ENCODE measurements around the gene SIGLEC7. TPM values are rescaled to one million over a fixed set of nuclear protein-coding genes. Genes with fewer than 3 reads are reported as not detected.

SIGLEC7 gene
- total and polyA plus RNA-seq, 2 experiments from 2014 or later = not detected

DNA sequence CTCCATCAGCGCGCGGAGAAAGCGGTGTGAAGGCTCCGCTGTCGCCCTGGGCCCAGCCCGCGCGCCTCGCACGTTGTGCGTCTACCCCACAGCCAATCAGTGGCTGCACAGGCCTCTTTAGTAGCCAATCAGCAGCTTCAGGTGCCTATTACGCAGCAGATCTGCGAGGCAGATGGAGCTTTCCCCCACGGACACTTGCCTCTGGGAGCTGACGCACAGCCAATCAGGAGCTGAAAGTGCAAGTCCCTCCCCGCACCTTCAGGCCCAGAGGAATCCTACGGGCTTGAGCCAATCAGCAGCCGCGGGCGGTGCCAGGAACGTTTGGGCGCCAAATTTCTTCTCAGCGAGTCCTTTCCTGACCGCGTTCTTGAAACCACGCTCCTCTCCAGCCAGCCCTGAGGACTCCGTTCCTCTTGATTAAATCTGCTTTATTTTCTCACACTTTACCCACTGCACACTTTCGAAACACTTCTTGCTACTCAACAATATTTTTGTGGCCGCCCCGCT lies 39.9 kb downstream of the SIGLEC7 start:
- Histone ChIP-seq H3K27me3 (no peaks in the 10 kb centered on the region), H3K4me1 (ENCODE audit: low read depth) (no peaks in the 10 kb centered on the region), H3K4me3 (no peak overlapping the region), H3K27ac (no peak overlapping the region), H3K36me3 (no peaks in the 10 kb centered on the region), H3K9me3 (ENCODE audit: low read depth) (no peaks in the 10 kb centered on the region)
- TF ChIP-seq, protein P1, sequence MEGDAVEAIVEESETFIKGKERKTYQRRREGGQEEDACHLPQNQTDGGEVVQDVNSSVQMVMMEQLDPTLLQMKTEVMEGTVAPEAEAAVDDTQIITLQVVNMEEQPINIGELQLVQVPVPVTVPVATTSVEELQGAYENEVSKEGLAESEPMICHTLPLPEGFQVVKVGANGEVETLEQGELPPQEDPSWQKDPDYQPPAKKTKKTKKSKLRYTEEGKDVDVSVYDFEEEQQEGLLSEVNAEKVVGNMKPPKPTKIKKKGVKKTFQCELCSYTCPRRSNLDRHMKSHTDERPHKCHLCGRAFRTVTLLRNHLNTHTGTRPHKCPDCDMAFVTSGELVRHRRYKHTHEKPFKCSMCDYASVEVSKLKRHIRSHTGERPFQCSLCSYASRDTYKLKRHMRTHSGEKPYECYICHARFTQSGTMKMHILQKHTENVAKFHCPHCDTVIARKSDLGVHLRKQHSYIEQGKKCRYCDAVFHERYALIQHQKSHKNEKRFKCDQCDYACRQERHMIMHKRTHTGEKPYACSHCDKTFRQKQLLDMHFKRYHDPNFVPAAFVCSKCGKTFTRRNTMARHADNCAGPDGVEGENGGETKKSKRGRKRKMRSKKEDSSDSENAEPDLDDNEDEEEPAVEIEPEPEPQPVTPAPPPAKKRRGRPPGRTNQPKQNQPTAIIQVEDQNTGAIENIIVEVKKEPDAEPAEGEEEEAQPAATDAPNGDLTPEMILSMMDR (IDR thresholded peaks at IDR 0.05; ENCODE audit: low read depth, low read length) = no peak
- peak in 1 of 2 donors; percentile 5 for DNase-seq (ENCODE audit: low read depth in 1 of 2, low spot score in 1 of 2)

GRCh38 chr19:51183629-51184028 lies 41.5 kb downstream of the SIGLEC7 start:
- H3K9me3 ChIP-seq (ENCODE audit: low read depth) = no peaks in the 10 kb centered on the region
- H3K27ac ChIP-seq = no peak overlapping the region
- TF ChIP-seq, protein P1 (IDR thresholded peaks at IDR 0.05; ENCODE audit: low read depth, low read length) = no peak
- no peaks in the 10 kb centered on the region for H3K36me3 ChIP-seq
- H3K4me1 ChIP-seq (ENCODE audit: low read depth) = no peaks in the 10 kb centered on the region
- no peaks in the 10 kb centered on the region for H3K27me3 ChIP-seq
- no peak for DNase-seq (ENCODE audit: low read depth in 1 of 2, low spot score in 1 of 2)
- no peak overlapping the region for H3K4me3 ChIP-seq

DNA sequence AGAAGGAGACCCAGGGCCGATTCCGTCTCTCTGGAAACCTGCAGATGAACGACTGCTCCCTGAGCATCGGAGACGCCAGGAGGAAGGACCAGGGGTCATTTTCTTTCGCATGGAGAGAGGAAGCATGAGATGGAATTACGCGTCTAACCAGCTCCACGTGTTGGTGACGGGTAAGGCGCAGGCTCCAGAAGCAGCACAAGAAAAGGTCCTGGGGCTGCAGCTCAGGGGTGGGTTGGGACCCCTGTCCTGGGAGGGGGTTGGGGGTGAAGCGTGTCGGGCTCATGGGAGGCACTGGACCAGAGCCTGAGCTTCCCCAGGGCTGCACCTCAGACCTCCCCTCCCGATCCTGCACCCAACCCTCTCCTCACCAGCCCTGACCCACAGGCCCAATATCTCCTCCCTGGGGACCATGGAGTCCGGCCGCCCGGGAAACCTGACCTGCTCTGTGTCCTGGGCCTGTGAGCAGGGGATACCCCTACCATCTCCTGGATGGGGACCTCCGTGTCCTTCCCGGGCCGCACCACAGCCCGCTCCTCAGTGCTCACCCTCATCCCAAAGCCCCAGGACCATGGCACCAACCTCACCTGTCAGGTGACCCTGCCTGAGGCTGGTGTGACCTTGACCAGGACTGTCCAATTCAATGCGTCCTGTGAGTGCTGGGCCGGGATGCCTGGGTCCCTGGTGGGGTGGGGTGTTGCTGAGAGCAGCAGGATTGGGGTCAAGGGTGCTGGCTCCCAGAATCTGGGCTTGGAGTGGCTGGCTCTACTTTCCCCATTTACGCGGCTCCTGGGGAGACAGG lies 43.2 kb downstream of the SIGLEC7 start:
- Histone ChIP-seq H3K4me3 (no peak overlapping the region), H3K36me3 (no peaks in the 10 kb centered on the region), H3K27ac (no peak overlapping the region), H3K27me3 (no peaks in the 10 kb centered on the region), H3K9me3 (ENCODE audit: low read depth) (no peaks in the 10 kb centered on the region), H3K4me1 (ENCODE audit: low read depth) (no peaks in the 10 kb centered on the region)
- no peak for DNase-seq (ENCODE audit: low read depth in 1 of 2, low spot score in 1 of 2)
- TF ChIP-seq, protein P1 (IDR thresholded peaks at IDR 0.05; ENCODE audit: low read depth, low read length) = no peak

GRCh38 chr19:51185868-51186215 lies 43.7 kb downstream of the SIGLEC7 start:
- Histone ChIP-seq H3K4me3 (no peak overlapping the region), H3K27ac (no peak overlapping the region), H3K27me3 (no peaks in the 10 kb centered on the region), H3K9me3 (ENCODE audit: low read depth) (no peaks in the 10 kb centered on the region), H3K4me1 (ENCODE audit: low read depth) (no peaks in the 10 kb centered on the region), H3K36me3 (no peaks in the 10 kb centered on the region)
- TF ChIP-seq, protein P1 (IDR thresholded peaks at IDR 0.05; ENCODE audit: low read depth, low read length) = no peak
- no peak for DNase-seq (ENCODE audit: low read depth in 1 of 2, low spot score in 1 of 2)

DNA sequence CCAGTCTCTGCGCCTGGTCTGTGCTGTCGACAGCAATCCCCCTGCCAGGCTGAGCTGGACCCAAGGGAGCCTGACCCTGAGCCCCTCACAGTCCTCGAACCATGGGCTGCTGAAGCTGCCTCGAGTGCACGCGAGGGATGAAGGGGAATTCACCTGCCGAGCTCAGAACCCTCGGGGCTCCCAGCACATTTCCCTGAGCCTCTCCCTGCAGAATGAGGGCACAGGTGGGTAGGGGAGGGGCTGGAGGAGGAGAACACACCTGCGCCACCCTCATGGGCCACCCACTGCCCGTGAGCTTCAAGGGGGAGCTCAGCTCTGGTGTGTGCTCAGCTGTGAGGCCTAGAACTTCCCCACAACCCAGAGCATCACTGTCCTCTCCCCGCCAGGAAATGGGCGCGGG lies 44.2 kb downstream of the SIGLEC7 start:
- Histone ChIP-seq H3K4me1 (ENCODE audit: low read depth) (no peaks in the 10 kb centered on the region), H3K36me3 (no peaks in the 10 kb centered on the region), H3K27ac (no peak overlapping the region), H3K4me3 (no peak overlapping the region), H3K9me3 (ENCODE audit: low read depth) (no peaks in the 10 kb centered on the region), H3K27me3 (no peaks in the 10 kb centered on the region)
- TF ChIP-seq, protein P1 (IDR thresholded peaks at IDR 0.05; ENCODE audit: low read depth, low read length) = no peak
- no peak for DNase-seq (ENCODE audit: low read depth in 1 of 2, low spot score in 1 of 2)
